ENCODE measurements around the gene TMEM167B. TPM values are rescaled to one million over a fixed set of nuclear protein-coding genes. Genes with fewer than 3 reads are reported as not detected.

Gene TMEM167B
- total RNA-seq, 1 donor from 2014 or later, result 45.0 TPM

DNA sequence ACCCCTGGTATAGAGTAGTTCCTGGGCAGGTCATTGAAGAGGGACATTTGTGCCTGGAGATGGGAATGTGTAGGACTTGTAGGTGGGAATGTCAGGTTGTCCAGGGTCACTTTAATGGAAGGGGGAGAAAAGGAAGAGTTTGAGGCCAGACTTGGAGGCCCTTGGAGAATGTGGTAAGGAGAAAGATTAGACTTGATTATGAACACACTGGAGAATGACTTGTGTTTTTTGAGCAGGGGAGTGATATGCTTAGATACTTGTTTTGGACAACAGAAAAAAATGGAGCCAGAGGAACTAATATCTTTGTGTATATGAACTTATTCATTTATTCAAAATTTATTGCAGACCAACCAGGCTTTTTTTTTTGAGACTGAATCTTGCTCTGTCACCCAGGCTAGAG, 41.2 kb downstream of the TMEM167B start:
- H3K4me1 Mint-ChIP-seq, result peaks cover 15% of the 10 kb centered on the region
- TF ChIP-seq, protein P1, sequence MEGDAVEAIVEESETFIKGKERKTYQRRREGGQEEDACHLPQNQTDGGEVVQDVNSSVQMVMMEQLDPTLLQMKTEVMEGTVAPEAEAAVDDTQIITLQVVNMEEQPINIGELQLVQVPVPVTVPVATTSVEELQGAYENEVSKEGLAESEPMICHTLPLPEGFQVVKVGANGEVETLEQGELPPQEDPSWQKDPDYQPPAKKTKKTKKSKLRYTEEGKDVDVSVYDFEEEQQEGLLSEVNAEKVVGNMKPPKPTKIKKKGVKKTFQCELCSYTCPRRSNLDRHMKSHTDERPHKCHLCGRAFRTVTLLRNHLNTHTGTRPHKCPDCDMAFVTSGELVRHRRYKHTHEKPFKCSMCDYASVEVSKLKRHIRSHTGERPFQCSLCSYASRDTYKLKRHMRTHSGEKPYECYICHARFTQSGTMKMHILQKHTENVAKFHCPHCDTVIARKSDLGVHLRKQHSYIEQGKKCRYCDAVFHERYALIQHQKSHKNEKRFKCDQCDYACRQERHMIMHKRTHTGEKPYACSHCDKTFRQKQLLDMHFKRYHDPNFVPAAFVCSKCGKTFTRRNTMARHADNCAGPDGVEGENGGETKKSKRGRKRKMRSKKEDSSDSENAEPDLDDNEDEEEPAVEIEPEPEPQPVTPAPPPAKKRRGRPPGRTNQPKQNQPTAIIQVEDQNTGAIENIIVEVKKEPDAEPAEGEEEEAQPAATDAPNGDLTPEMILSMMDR (IDR thresholded peaks at IDR 0.05), result no peak
- no peaks in the 10 kb centered on the region for H3K27me3 Mint-ChIP-seq
- no peak overlapping the region for H3K4me3 Mint-ChIP-seq
- H3K9me3 Mint-ChIP-seq, result no peaks in the 10 kb centered on the region
- ATAC-seq (ENCODE audit: low read depth) (no peak), DNase-seq (no peak)
- intact Hi-C loops (cut with micrococcal nuclease), result no loop called here
- ChIA-PET CTCF (no interaction called here), POLR2A (no interaction called here)
- H3K36me3 Mint-ChIP-seq (ENCODE audit: low read depth), result no peaks in the 10 kb centered on the region
- H3K27ac Mint-ChIP-seq, result no peak overlapping the region

DNA sequence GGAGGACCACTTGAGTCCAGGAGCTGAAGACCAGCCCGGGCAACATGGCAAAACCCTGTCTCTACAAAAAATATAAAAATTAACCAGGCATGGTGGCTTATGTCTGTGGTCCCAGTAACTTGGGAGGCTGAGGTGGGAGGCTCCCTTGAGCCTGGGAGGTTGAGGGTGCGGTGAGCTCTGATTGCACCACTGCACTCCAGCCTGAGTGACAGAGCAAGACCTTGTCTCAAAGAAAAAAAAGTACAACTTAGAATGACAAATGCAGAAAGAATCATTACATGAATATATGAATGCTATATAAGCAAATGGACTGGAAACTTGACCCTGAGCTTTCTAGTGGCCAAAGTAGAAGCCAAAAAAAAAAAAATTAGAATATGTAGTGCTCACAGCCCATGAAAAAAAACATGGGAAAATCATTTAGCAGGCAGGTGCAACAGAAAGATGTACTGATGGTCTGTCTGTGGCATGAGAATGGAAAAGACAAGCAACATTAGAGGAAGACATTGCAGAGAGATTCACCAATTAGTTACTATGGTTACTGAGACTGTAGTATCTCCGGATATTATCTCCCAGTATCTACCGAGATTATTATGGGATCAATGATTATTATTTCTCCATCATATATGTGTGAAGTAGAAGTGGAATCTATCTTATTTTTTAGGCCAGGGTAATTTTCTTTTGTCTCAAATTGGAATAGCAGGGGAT, 42.6 kb downstream of the TMEM167B start:
- no peak overlapping the region for H3K4me3 Mint-ChIP-seq
- ChIA-PET CTCF (no interaction called here), POLR2A (no interaction called here)
- TF ChIP-seq, protein P1 (IDR thresholded peaks at IDR 0.05), result no peak
- ATAC-seq (ENCODE audit: low read depth) (no peak), DNase-seq (no peak)
- no peak overlapping the region for H3K27ac Mint-ChIP-seq
- no peaks in the 10 kb centered on the region for H3K9me3 Mint-ChIP-seq
- no peaks in the 10 kb centered on the region for H3K27me3 Mint-ChIP-seq
- H3K36me3 Mint-ChIP-seq (ENCODE audit: low read depth), result no peaks in the 10 kb centered on the region
- H3K4me1 Mint-ChIP-seq, result peaks cover 15% of the 10 kb centered on the region
- intact Hi-C loops (cut with micrococcal nuclease), result no loop called here

DNA sequence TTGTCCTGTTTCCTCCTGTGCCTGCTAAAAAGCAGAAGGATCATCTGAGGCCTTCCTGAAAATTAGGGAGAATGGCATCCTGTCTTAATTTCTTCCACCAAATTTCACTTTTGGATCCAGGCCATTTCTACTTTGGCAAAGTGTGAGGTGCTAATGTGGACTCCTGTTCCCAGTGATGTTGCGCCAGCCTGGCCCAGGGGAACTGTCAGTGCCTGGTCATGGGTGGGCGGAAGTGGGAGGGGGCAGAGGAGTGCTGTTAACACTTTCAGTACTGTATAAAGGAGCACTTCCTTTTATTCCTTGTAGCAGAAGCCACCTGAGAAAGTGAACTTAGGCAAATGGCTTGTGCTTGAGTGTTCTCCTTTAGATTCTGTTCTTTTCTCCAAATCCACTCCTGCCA, 43.3 kb downstream of the TMEM167B start:
- H3K27ac Mint-ChIP-seq, result no peak overlapping the region

DNA sequence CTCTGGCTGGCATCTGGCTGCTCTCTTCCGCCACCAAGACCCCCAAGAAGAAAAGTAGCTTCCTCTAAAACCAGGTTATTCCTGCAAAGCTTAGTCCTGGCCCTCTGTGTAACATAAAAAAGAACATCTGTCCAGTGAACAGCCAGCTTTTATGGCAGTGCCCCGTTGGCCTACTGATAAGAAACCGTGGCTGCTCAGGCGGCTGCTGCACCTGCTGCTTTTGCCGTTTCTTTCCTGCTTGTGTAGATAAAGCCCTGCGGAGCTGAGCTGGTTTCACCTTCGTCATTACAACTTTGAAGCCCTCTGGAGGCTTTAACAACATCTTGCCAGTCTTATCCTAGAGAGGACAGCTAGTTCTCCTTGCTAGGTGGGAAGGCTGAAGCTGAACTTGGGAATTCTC, 43.9 kb downstream of the TMEM167B start:
- ChIA-PET CTCF (no interaction called here), POLR2A (interaction anchor here (1.8 kb wide), 1 partner anchor 34 kb away, joined by 6 read pairs; no protein-coding TSS in a partner anchor)
- intact Hi-C loops (cut with micrococcal nuclease), result no loop called here
- Mint-ChIP-seq H3K36me3 (ENCODE audit: low read depth) (no peaks in the 10 kb centered on the region), H3K4me3 (no peak overlapping the region), H3K27ac (peak overlapping the region; percentile 12), H3K27me3 (no peaks in the 10 kb centered on the region), H3K4me1 (peaks cover 15% of the 10 kb centered on the region), H3K9me3 (no peaks in the 10 kb centered on the region)
- ATAC-seq (ENCODE audit: low read depth) (no peak), DNase-seq (no peak)
- TF ChIP-seq, protein P1 (IDR thresholded peaks at IDR 0.05), result no peak

More for the DNA sequence above, 43.3 kb downstream of the TMEM167B start:
- POLR2A ChIA-PET, result interaction anchor here (1.8 kb wide), 1 partner anchor 34 kb away, joined by 6 read pairs; no protein-coding TSS in a partner anchor
- Mint-ChIP-seq H3K4me3 (no peak overlapping the region), H3K36me3 (ENCODE audit: low read depth) (no peaks in the 10 kb centered on the region), H3K27me3 (no peaks in the 10 kb centered on the region), H3K9me3 (no peaks in the 10 kb centered on the region), H3K4me1 (peaks cover 15% of the 10 kb centered on the region)
- intact Hi-C loops (cut with micrococcal nuclease), result no loop called here
- DNase-seq, result no peak
- TF ChIP-seq, protein P1 (IDR thresholded peaks at IDR 0.05), result no peak
- CTCF ChIA-PET, result no interaction called here
- peak; percentile 74 for ATAC-seq (ENCODE audit: low read depth)

DNA sequence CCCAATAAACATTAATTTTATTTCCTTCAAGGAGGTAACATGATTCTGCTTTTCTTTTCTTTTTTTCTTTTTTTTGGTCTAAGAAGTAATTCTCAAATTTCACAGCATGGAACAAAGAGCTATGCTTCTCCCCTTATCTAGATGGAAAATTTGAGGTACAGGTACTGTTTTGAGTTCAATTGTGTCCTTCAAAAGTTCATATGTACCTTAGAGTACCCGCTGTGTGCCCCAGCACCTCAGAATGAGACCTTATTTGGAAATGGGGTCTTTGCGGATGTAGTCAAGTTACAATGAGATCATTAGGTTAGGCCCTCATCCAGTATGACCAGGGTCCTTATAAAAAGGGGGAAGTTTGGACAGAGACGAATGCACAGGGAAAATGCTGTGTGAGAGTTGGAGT, 45.4 kb downstream of the TMEM167B start:
- H3K4me1 Mint-ChIP-seq, result peaks cover 15% of the 10 kb centered on the region
- DNase-seq, result no peak
- H3K27me3 Mint-ChIP-seq, result no peaks in the 10 kb centered on the region
- ATAC-seq (ENCODE audit: low read depth), result no peak
- TF ChIP-seq, protein P1 (IDR thresholded peaks at IDR 0.05), result no peak
- no peaks in the 10 kb centered on the region for H3K9me3 Mint-ChIP-seq
- ChIA-PET CTCF (no interaction called here), POLR2A (no interaction called here)
- intact Hi-C loops (cut with micrococcal nuclease), result no loop called here
- no peak overlapping the region for H3K4me3 Mint-ChIP-seq
- no peaks in the 10 kb centered on the region for H3K36me3 Mint-ChIP-seq (ENCODE audit: low read depth)
- no peak overlapping the region for H3K27ac Mint-ChIP-seq

Measured in activated B cell treated with CpG ODN at 0.5 μM for 24 hours (primary cell).